Esophagus squamous epithelium (tissue), 5 donors: ENCODE results near the gene SYCE3. TPM values are rescaled to one million over a fixed set of nuclear protein-coding genes. Genes with fewer than 3 reads are reported as not detected.

ENCODE experiments used
- DNase-seq: peaks from one replicate; lab custom pipeline; 2025; lab: John Stamatoyannopoulos, UW
- H3K27ac ChIP-seq, 4 donors: fragments of 200-600 bp; sonication (generic); one replicate each; pipeline ENCODE4 v1.5.1; 2016 to 2019; ENCODE audit warnings: mild to moderate bottlenecking in 1 of 4
- H3K27me3 ChIP-seq, 4 donors: fragments of 200-600 bp; sonication (generic); 1 replicate in 3 of 4; 2 replicates in 1 of 4; pipeline versions ENCODE4 v1.5.1 to v1.6.0; 2017 to 2021; ENCODE audit warnings: antibody characterized with exemption in 1 of 4
- H3K36me3 ChIP-seq, 3 donors: fragments of 200-600 bp; sonication (generic); one replicate each; pipeline ENCODE4 v1.5.1; 2016 to 2019
- H3K4me1 ChIP-seq, 3 donors: fragments of 200-600 bp; sonication (generic); one replicate each; pipeline ENCODE4 v1.5.1; 2017 to 2019
- H3K4me3 ChIP-seq, 4 donors: fragments of 200-600 bp; sonication (generic); 1 replicate in 3 of 4; 2 replicates in 1 of 4; pipeline ENCODE4 v1.5.1; 2016 to 2019; ENCODE audit warnings: mild to moderate bottlenecking in 2 of 4, moderate library complexity in 1 of 4
- H3K9me3 ChIP-seq, 3 donors: fragments of 200-600 bp; sonication (generic); one replicate each; pipeline ENCODE4 v1.5.1; 2016 to 2019
- CTCF ChIP-seq, 6 experiments: fragments of 450-650 bp in 4 of 6; fragments of 200-600 bp in 2 of 6; sonication (generic) in 2 of 6; IDR thresholded peaks; one replicate each; pipeline ENCODE4 v1.5.1; 2016 to 2019; ENCODE audit warnings: antibody characterized with exemption in 6 of 6, mild to moderate bottlenecking in 4 of 6, moderate library complexity in 4 of 6
- POLR2A ChIP-seq, 4 donors: fragments of 450-650 bp; IDR thresholded peaks; one replicate each; pipeline ENCODE4 v1.6.1; 2017; ENCODE audit warnings: antibody characterized with exemption in 4 of 4, mild to moderate bottlenecking in 4 of 4, moderate library complexity in 3 of 4
- WGBS, 2 donors: methylation state at CpG; one replicate each; pipeline ENCODE4 v1.1.5; 2018; 5-methylcytosine and 5-hydroxymethylcytosine counted together
- intact Hi-C: fragments of 100-400 bp; cut with DNase I; formaldehyde crosslinking; loops from one replicate; pipeline ENCODE4 v1.15.0; 2022
- total RNA-seq, 4 donors: library from RNA; depleted of rRNA; stranded (reverse); fragments of >200 nt; gene quantifications; one replicate each; pipeline ENCODE4 v1.1.0, GENCODE V29; 2016
- donor health status: DM: yes; HTN: yes; CAD: no.

Gene SYCE3
- total RNA-seq, 4 donors from 2014 or later: 1.8 TPM; not detected in 3

GRCh38 chr22:50587407-50587806, 24.7 kb upstream of the SYCE3 start:
- DNase-seq: no peak
- no peaks in the 10 kb centered on the region for H3K36me3 ChIP-seq

GRCh38 chr22:50586416-50586815, 23.7 kb upstream of the SYCE3 start:
- no peak for DNase-seq

More at GRCh38 chr22:50587407-50587806, 24.7 kb upstream of the SYCE3 start:
- peaks cover 7 to 11% (median 10%) of the 10 kb centered on the region in 3 donors for H3K4me1 ChIP-seq
- 67 to 93% methylated on average over 1 to 5 of the region's 5 CpGs for WGBS, 2 donors
- H3K27ac ChIP-seq: no peak overlapping the region
- no peaks in the 10 kb centered on the region for H3K27me3 ChIP-seq
- H3K4me3 ChIP-seq: no peak overlapping the region
- intact Hi-C loops: no loop called here
- TF ChIP-seq CTCF (IDR thresholded peaks at IDR 0.05) (no peak), POLR2A (IDR thresholded peaks at IDR 0.05) (no peak)
- H3K9me3 ChIP-seq: no peaks in the 10 kb centered on the region

GRCh38 chr22:50585781-50586180, 23.1 kb upstream of the SYCE3 start:
- 84 to 96% methylated on average over 2 to 6 of the region's 8 CpGs for WGBS, 2 donors
- Histone ChIP-seq H3K4me3 (no peak overlapping the region), H3K27me3 (no peaks in the 10 kb centered on the region), H3K9me3 (no peaks in the 10 kb centered on the region), H3K27ac (no peak overlapping the region), H3K4me1 (peaks cover 17 to 24% (median 19%) of the 10 kb centered on the region in 3 donors), H3K36me3 (peaks cover 0 to 6% (median 6%) of the 10 kb centered on the region in 3 donors)
- no peak for DNase-seq
- TF ChIP-seq CTCF (IDR thresholded peaks at IDR 0.05): no peak
- no peak for TF ChIP-seq POLR2A (IDR thresholded peaks at IDR 0.05)
- intact Hi-C loops: no loop called here

More at GRCh38 chr22:50586416-50586815, 23.7 kb upstream of the SYCE3 start:
- WGBS, 2 donors: 84 to 93% methylated on average over 4 to 5 of the region's 5 CpGs
- Histone ChIP-seq H3K4me1 (peaks cover 12 to 19% (median 15%) of the 10 kb centered on the region in 3 donors), H3K36me3 (peaks cover 0 to under 1% (median 0%) of the 10 kb centered on the region in 3 donors), H3K27ac (no peak overlapping the region), H3K9me3 (no peaks in the 10 kb centered on the region), H3K27me3 (no peaks in the 10 kb centered on the region), H3K4me3 (no peak overlapping the region)
- intact Hi-C loops: no loop called here
- TF ChIP-seq POLR2A (IDR thresholded peaks at IDR 0.05) (no peak), CTCF (IDR thresholded peaks at IDR 0.05) (no peak)

- H3K27ac ChIP-seq: no peak overlapping the region
- 84 to 93% methylated on average over 3 of the region's 3 CpGs for WGBS, 2 donors
These were observed 22.5 kb upstream of the SYCE3 start for GRCh38 chr22:50585238-50585637.

More at GRCh38 chr22:50585238-50585637, 22.5 kb upstream of the SYCE3 start:
- Histone ChIP-seq H3K4me3 (no peak overlapping the region), H3K36me3 (peaks cover 0 to 12% (median 6%) of the 10 kb centered on the region in 3 donors), H3K4me1 (peaks cover 17 to 24% (median 19%) of the 10 kb centered on the region in 3 donors), H3K27me3 (no peaks in the 10 kb centered on the region), H3K9me3 (no peaks in the 10 kb centered on the region)
- intact Hi-C loops: no loop called here
- DNase-seq: no peak
- TF ChIP-seq CTCF (IDR thresholded peaks at IDR 0.05) (no peak), POLR2A (IDR thresholded peaks at IDR 0.05) (no peak)
